ENCODE data around the gene BTBD9.

BTBD9 gene

GRCh38 chr6:38579010-38579628, 60.6 kb downstream of the BTBD9 start:
- H3K9me3 ChIP-seq (ENCODE audit: control insufficient read depth, low read length) = no peaks in the 10 kb centered on the region
- no peaks in the 10 kb centered on the region for H3K36me3 ChIP-seq (ENCODE audit: control insufficient read depth, insufficient read depth, low read length)
- no peak overlapping the region for H3K27ac ChIP-seq (ENCODE audit: low read depth, low read length, severe bottlenecking)
- no peak overlapping the region for H3K4me3 ChIP-seq (ENCODE audit: extremely low read depth, insufficient read depth, low read length, poor library complexity, severe bottlenecking)
- H3K4me1 ChIP-seq (ENCODE audit: control insufficient read depth, insufficient read depth, low read length, poor library complexity, severe bottlenecking) = no peaks in the 10 kb centered on the region

- 77 to 88% methylated on average over 4 to 5 of the region's 6 CpGs for WGBS, 2 experiments (ENCODE audit: insufficient coverage in 2 of 2)
- Histone ChIP-seq H3K36me3 (ENCODE audit: control insufficient read depth, insufficient read depth, low read length) (no peaks in the 10 kb centered on the region), H3K27ac (ENCODE audit: low read depth, low read length, severe bottlenecking) (no peak overlapping the region), H3K4me3 (ENCODE audit: extremely low read depth, insufficient read depth, low read length, poor library complexity, severe bottlenecking) (no peak overlapping the region), H3K4me1 (ENCODE audit: control insufficient read depth, insufficient read depth, low read length, poor library complexity, severe bottlenecking) (no peaks in the 10 kb centered on the region), H3K9me3 (ENCODE audit: control insufficient read depth, low read length) (no peaks in the 10 kb centered on the region)
Measured at GRCh38 chr6:38578075-38578474, 61.7 kb downstream of the BTBD9 start.

- Histone ChIP-seq H3K4me3 (ENCODE audit: extremely low read depth, insufficient read depth, low read length, poor library complexity, severe bottlenecking) (no peak overlapping the region), H3K4me1 (ENCODE audit: control insufficient read depth, insufficient read depth, low read length, poor library complexity, severe bottlenecking) (no peaks in the 10 kb centered on the region), H3K9me3 (ENCODE audit: control insufficient read depth, low read length) (no peaks in the 10 kb centered on the region), H3K27ac (ENCODE audit: low read depth, low read length, severe bottlenecking) (no peak overlapping the region), H3K36me3 (ENCODE audit: control insufficient read depth, insufficient read depth, low read length) (no peaks in the 10 kb centered on the region)
- WGBS, 2 experiments (ENCODE audit: insufficient coverage in 2 of 2) = 80% methylated on average over 1 of the region's 2 CpGs; no CpG with 5 or more reads in 1 of the 2 experiments
Measured at GRCh38 chr6:38577492-38577891, 62.2 kb downstream of the BTBD9 start.

GRCh38 chr6:38573801-38574395, 65.8 kb downstream of the BTBD9 start:
- Histone ChIP-seq H3K36me3 (ENCODE audit: control insufficient read depth, insufficient read depth, low read length) (no peaks in the 10 kb centered on the region), H3K9me3 (ENCODE audit: control insufficient read depth, low read length) (no peaks in the 10 kb centered on the region), H3K27ac (ENCODE audit: low read depth, low read length, severe bottlenecking) (no peak overlapping the region), H3K4me1 (ENCODE audit: control insufficient read depth, insufficient read depth, low read length, poor library complexity, severe bottlenecking) (no peaks in the 10 kb centered on the region), H3K4me3 (ENCODE audit: extremely low read depth, insufficient read depth, low read length, poor library complexity, severe bottlenecking) (no peak overlapping the region)
- 94% methylated on average over 3 of the region's 6 CpGs; no CpG with 5 or more reads in 1 of the 2 experiments for WGBS, 2 experiments (ENCODE audit: insufficient coverage in 2 of 2)

GRCh38 chr6:38572186-38572813, 67.4 kb downstream of the BTBD9 start:
- no CpG with 5 or more reads among the region's 3 CpGs for WGBS, 2 experiments (ENCODE audit: insufficient coverage in 2 of 2)
- Histone ChIP-seq H3K27ac (ENCODE audit: low read depth, low read length, severe bottlenecking) (no peak overlapping the region), H3K36me3 (ENCODE audit: control insufficient read depth, insufficient read depth, low read length) (no peaks in the 10 kb centered on the region)

GRCh38 chr6:38571721-38572120, 68.0 kb downstream of the BTBD9 start:
- no peak overlapping the region for H3K4me3 ChIP-seq (ENCODE audit: extremely low read depth, insufficient read depth, low read length, poor library complexity, severe bottlenecking)
- 75 to 88% methylated on average over 1 of the region's 1 CpG for WGBS, 2 experiments (ENCODE audit: insufficient coverage in 2 of 2)
- no peaks in the 10 kb centered on the region for H3K9me3 ChIP-seq (ENCODE audit: control insufficient read depth, low read length)

More at GRCh38 chr6:38572186-38572813, 67.4 kb downstream of the BTBD9 start:
- Histone ChIP-seq H3K4me1 (ENCODE audit: control insufficient read depth, insufficient read depth, low read length, poor library complexity, severe bottlenecking) (no peaks in the 10 kb centered on the region), H3K9me3 (ENCODE audit: control insufficient read depth, low read length) (no peaks in the 10 kb centered on the region), H3K4me3 (ENCODE audit: extremely low read depth, insufficient read depth, low read length, poor library complexity, severe bottlenecking) (no peak overlapping the region)

GRCh38 chr6:38570750-38571149, 69.0 kb downstream of the BTBD9 start:
- no peaks in the 10 kb centered on the region for H3K4me1 ChIP-seq (ENCODE audit: control insufficient read depth, insufficient read depth, low read length, poor library complexity, severe bottlenecking)
- H3K9me3 ChIP-seq (ENCODE audit: control insufficient read depth, low read length) = no peaks in the 10 kb centered on the region
- H3K36me3 ChIP-seq (ENCODE audit: control insufficient read depth, insufficient read depth, low read length) = no peaks in the 10 kb centered on the region
- WGBS, 2 experiments (ENCODE audit: insufficient coverage in 2 of 2) = no CpG with 5 or more reads among the region's 2 CpGs
- no peak overlapping the region for H3K4me3 ChIP-seq (ENCODE audit: extremely low read depth, insufficient read depth, low read length, poor library complexity, severe bottlenecking)
- no peak overlapping the region for H3K27ac ChIP-seq (ENCODE audit: low read depth, low read length, severe bottlenecking)

More at GRCh38 chr6:38571721-38572120, 68.0 kb downstream of the BTBD9 start:
- no peaks in the 10 kb centered on the region for H3K4me1 ChIP-seq (ENCODE audit: control insufficient read depth, insufficient read depth, low read length, poor library complexity, severe bottlenecking)
- H3K36me3 ChIP-seq (ENCODE audit: control insufficient read depth, insufficient read depth, low read length) = no peaks in the 10 kb centered on the region
- H3K27ac ChIP-seq (ENCODE audit: low read depth, low read length, severe bottlenecking) = no peak overlapping the region

GRCh38 chr6:38567436-38567835, 72.3 kb downstream of the BTBD9 start:
- Histone ChIP-seq H3K4me3 (ENCODE audit: extremely low read depth, insufficient read depth, low read length, poor library complexity, severe bottlenecking) (no peak overlapping the region), H3K9me3 (ENCODE audit: control insufficient read depth, low read length) (no peaks in the 10 kb centered on the region), H3K27ac (ENCODE audit: low read depth, low read length, severe bottlenecking) (no peak overlapping the region), H3K4me1 (ENCODE audit: control insufficient read depth, insufficient read depth, low read length, poor library complexity, severe bottlenecking) (no peaks in the 10 kb centered on the region), H3K36me3 (ENCODE audit: control insufficient read depth, insufficient read depth, low read length) (no peaks in the 10 kb centered on the region)
- 69% methylated on average over 2 of the region's 5 CpGs; no CpG with 5 or more reads in 1 of the 2 experiments for WGBS, 2 experiments (ENCODE audit: insufficient coverage in 2 of 2)

- 84 to 100% methylated on average over 2 to 5 of the region's 6 CpGs for WGBS, 2 experiments (ENCODE audit: insufficient coverage in 2 of 2)
- no peaks in the 10 kb centered on the region for H3K4me1 ChIP-seq (ENCODE audit: control insufficient read depth, insufficient read depth, low read length, poor library complexity, severe bottlenecking)
- no peaks in the 10 kb centered on the region for H3K36me3 ChIP-seq (ENCODE audit: control insufficient read depth, insufficient read depth, low read length)
Measured at GRCh38 chr6:38566295-38567030, 73.3 kb downstream of the BTBD9 start.

GRCh38 chr6:38564301-38564700, 75.4 kb downstream of the BTBD9 start:
- WGBS, 2 experiments (ENCODE audit: insufficient coverage in 2 of 2) = 85 to 93% methylated on average over 3 to 4 of the region's 4 CpGs
- no peaks in the 10 kb centered on the region for H3K4me1 ChIP-seq (ENCODE audit: control insufficient read depth, insufficient read depth, low read length, poor library complexity, severe bottlenecking)
- no peaks in the 10 kb centered on the region for H3K9me3 ChIP-seq (ENCODE audit: control insufficient read depth, low read length)
- H3K4me3 ChIP-seq (ENCODE audit: extremely low read depth, insufficient read depth, low read length, poor library complexity, severe bottlenecking) = no peak overlapping the region
- H3K27ac ChIP-seq (ENCODE audit: low read depth, low read length, severe bottlenecking) = no peak overlapping the region
- H3K36me3 ChIP-seq (ENCODE audit: control insufficient read depth, insufficient read depth, low read length) = no peaks in the 10 kb centered on the region

More at GRCh38 chr6:38566295-38567030, 73.3 kb downstream of the BTBD9 start:
- Histone ChIP-seq H3K9me3 (ENCODE audit: control insufficient read depth, low read length) (no peaks in the 10 kb centered on the region), H3K4me3 (ENCODE audit: extremely low read depth, insufficient read depth, low read length, poor library complexity, severe bottlenecking) (no peak overlapping the region), H3K27ac (ENCODE audit: low read depth, low read length, severe bottlenecking) (no peak overlapping the region)

Data from mesodermal cell (in vitro differentiated cells).